ENCODE measurements around the gene STK25. TPM values are rescaled to one million over a fixed set of nuclear protein-coding genes. Genes with fewer than 3 reads are reported as not detected.

STK25 gene
- total RNA-seq, 1 donor from 2014 or later = 198 TPM

- Mint-ChIP-seq H3K36me3 (peaks cover 10% of the 10 kb centered on the region), H3K27ac (no peak overlapping the region), H3K27me3 (no peaks in the 10 kb centered on the region), H3K4me1 (ENCODE audit: unreplicated experiment) (peaks cover 4% of the 10 kb centered on the region), H3K4me3 (no peak overlapping the region), H3K9me3 (no peaks in the 10 kb centered on the region)
- DNase-seq (ENCODE audit: extremely low spot score, unreplicated experiment) = no peak
- TF ChIP-seq CTCF (conservative IDR thresholded peaks at IDR 0.05) = no peak
Observed at GRCh38 chr2:241445426-241445825, 63.0 kb downstream of the STK25 start.

- no peak for TF ChIP-seq CTCF (conservative IDR thresholded peaks at IDR 0.05)
- no peaks in the 10 kb centered on the region for H3K27me3 Mint-ChIP-seq
- H3K27ac Mint-ChIP-seq = no peak overlapping the region
Observed at GRCh38 chr2:241443486-241444223, 64.7 kb downstream of the STK25 start.

More at GRCh38 chr2:241443486-241444223, 64.7 kb downstream of the STK25 start:
- H3K4me3 Mint-ChIP-seq = no peak overlapping the region
- peaks cover 4% of the 10 kb centered on the region for H3K4me1 Mint-ChIP-seq (ENCODE audit: unreplicated experiment)
- peaks cover 13% of the 10 kb centered on the region for H3K36me3 Mint-ChIP-seq
- no peaks in the 10 kb centered on the region for H3K9me3 Mint-ChIP-seq
- DNase-seq (ENCODE audit: extremely low spot score, unreplicated experiment) = no peak

Small RNAs within 50 kb of the gene (microRNA-seq; reads per million reads assigned to microRNA genes)
- not detected for gene MIR3133

Other genes starting within 250 kb of the STK25 start
- 466 and 659 TPM in 2 replicates for gene HDLBP, start 192.9 kb downstream of the STK25 start, total RNA-seq (ENCODE audit: low replicate concordance)
- 333 and 425 TPM in 2 replicates for gene SEPTIN2, start 192.7 kb downstream of the STK25 start, total RNA-seq (ENCODE audit: low replicate concordance)
- gene FARP2, start 152.3 kb downstream of the STK25 start, total RNA-seq (ENCODE audit: low replicate concordance) = 62.5 and 71.1 TPM in 2 replicates
- 41.5 and 108 TPM in 2 replicates for gene BOK, start 50.2 kb upstream of the STK25 start, total RNA-seq (ENCODE audit: low replicate concordance)
- 51.3 and 53.3 TPM in 2 replicates for gene THAP4, start 128.6 kb upstream of the STK25 start, total RNA-seq (ENCODE audit: low replicate concordance)
- 96.5 and 112 TPM in 2 replicates for gene ATG4B, start 129.1 kb upstream of the STK25 start, total RNA-seq (ENCODE audit: low replicate concordance)
- 32.7 and 66.7 TPM in 2 replicates for gene DTYMK, start 178.2 kb upstream of the STK25 start, total RNA-seq (ENCODE audit: low replicate concordance)
- gene ING5, start 193.5 kb upstream of the STK25 start, total RNA-seq (ENCODE audit: low replicate concordance) = 37.6 and 48.8 TPM in 2 replicates
- gene D2HGDH, start 226.0 kb upstream of the STK25 start, total RNA-seq (ENCODE audit: low replicate concordance) = 17.3 and 36.0 TPM in 2 replicates

Measured in type B pancreatic cell (in vitro differentiated cells).